Measurements from ENCODE around the gene DCAF11. TPM values are rescaled to one million over a fixed set of nuclear protein-coding genes. Genes with fewer than 3 reads are reported as not detected.
"Not testable (repeated sequence)": the region's sequence is repeated elsewhere in the genome, so short reads cannot be mapped to it uniquely, and the experiment has no call there.

DCAF11 gene
- total and polyA plus RNA-seq, 4 donors: 26.4 to 153 (median 64.2) TPM

DNA sequence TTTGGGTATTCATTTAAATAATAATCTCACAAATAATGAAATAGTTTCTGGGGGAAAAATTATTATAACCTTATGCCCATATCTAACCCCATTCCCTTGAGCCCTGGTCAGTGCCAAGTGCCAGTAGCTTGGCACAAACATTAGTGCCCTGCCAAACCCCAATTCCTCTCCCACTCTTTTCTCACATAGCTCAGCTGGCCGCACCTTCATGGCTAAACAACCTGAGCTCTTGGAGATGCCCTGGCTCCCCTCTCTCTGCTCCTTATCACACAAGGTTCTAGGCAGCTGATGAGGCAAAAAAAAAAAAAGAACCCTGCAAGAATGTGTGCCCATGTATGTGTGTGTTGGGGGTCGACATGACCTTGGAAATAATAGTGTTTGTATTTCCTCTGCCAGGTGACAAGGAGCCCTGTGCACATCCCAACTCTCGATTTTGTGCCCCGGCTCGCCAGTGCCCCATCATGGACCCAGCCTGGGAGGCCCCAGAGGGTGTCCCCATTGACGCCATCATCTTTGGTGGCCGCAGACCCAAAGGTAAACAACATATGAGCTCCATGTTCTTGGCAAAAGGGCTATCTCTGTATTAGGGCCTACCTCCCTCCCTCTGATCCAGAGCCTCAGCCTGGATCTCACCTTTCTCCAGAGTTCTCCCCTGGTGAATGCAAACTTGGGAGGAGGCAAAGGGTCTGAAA, 12.1 kb upstream of the DCAF11 start:
- TF ChIP-seq, protein P1, sequence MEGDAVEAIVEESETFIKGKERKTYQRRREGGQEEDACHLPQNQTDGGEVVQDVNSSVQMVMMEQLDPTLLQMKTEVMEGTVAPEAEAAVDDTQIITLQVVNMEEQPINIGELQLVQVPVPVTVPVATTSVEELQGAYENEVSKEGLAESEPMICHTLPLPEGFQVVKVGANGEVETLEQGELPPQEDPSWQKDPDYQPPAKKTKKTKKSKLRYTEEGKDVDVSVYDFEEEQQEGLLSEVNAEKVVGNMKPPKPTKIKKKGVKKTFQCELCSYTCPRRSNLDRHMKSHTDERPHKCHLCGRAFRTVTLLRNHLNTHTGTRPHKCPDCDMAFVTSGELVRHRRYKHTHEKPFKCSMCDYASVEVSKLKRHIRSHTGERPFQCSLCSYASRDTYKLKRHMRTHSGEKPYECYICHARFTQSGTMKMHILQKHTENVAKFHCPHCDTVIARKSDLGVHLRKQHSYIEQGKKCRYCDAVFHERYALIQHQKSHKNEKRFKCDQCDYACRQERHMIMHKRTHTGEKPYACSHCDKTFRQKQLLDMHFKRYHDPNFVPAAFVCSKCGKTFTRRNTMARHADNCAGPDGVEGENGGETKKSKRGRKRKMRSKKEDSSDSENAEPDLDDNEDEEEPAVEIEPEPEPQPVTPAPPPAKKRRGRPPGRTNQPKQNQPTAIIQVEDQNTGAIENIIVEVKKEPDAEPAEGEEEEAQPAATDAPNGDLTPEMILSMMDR (IDR thresholded peaks at IDR 0.05; ENCODE audit: control extremely low read depth, extremely low read depth): no peak

DNA sequence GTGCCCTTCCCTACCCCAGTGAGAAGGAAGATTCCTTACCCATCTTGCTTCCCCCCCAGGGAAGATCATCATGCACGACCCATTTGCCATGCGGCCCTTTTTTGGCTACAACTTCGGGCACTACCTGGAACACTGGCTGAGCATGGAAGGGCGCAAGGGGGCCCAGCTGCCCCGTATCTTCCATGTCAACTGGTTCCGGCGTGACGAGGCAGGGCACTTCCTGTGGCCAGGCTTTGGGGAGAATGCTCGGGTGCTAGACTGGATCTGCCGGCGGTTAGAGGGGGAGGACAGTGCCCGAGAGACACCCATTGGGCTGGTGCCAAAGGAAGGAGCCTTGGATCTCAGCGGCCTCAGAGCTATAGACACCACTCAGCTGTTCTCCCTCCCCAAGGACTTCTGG, 11.1 kb upstream of the DCAF11 start:
- Histone ChIP-seq H3K9me3 (ENCODE audit: control insufficient read depth in 4 of 4, insufficient read depth in 3 of 4, low read length in 3 of 4) (no peaks in the 10 kb centered on the region), H3K9ac (ENCODE audit: insufficient read depth in 1 of 2, low read length in 2 of 2) (no peak overlapping the region), H3K27me3 (ENCODE audit: control insufficient read depth in 3 of 3, insufficient read depth in 3 of 3, low read length in 2 of 3) (no peaks in the 10 kb centered on the region), H3K4me3 (no peak overlapping the region), H3K4me1 (ENCODE audit: control insufficient read depth in 5 of 5, insufficient read depth in 5 of 5, low read length in 5 of 5) (peaks cover 0 to 2% (median 0%) of the 10 kb centered on the region in 5 donors), H3K27ac (ENCODE audit: low read depth in 1 of 2, low read length in 1 of 2) (no peak overlapping the region), H3K36me3 (ENCODE audit: control insufficient read depth in 4 of 4, insufficient read depth in 4 of 4, low read length in 4 of 4) (peaks cover 0 to 32% (median 6%) of the 10 kb centered on the region in 4 donors)
- ATAC-seq (ENCODE audit: insufficient read depth, low FRiP score): no peak
- TF ChIP-seq, protein P1 (IDR thresholded peaks at IDR 0.05; ENCODE audit: control extremely low read depth, extremely low read depth): no peak
- DNase-seq: no peak
- 94 to 95% methylated on average over 13 of the region's 13 CpGs for WGBS, 2 donors

More for the DNA sequence above, 12.1 kb upstream of the DCAF11 start:
- H3K9ac ChIP-seq (ENCODE audit: insufficient read depth in 1 of 2, low read length in 2 of 2): no peak overlapping the region
- no peaks in the 10 kb centered on the region for H3K9me3 ChIP-seq (ENCODE audit: control insufficient read depth in 4 of 4, insufficient read depth in 3 of 4, low read length in 3 of 4)
- no peak overlapping the region for H3K4me3 ChIP-seq
- no peak overlapping the region for H3K27ac ChIP-seq (ENCODE audit: low read depth in 1 of 2, low read length in 1 of 2)
- whole genome bisulfite sequencing, 2 donors: 92 to 96% methylated on average over 7 of the region's 7 CpGs
- no peak for ATAC-seq (ENCODE audit: insufficient read depth, low FRiP score)
- H3K27me3 ChIP-seq (ENCODE audit: control insufficient read depth in 3 of 3, insufficient read depth in 3 of 3, low read length in 2 of 3): no peaks in the 10 kb centered on the region
- peaks cover 0 to 2% (median 0%) of the 10 kb centered on the region in 5 donors for H3K4me1 ChIP-seq (ENCODE audit: control insufficient read depth in 5 of 5, insufficient read depth in 5 of 5, low read length in 5 of 5)
- H3K36me3 ChIP-seq (ENCODE audit: control insufficient read depth in 4 of 4, insufficient read depth in 4 of 4, low read length in 4 of 4): peaks cover 0 to 36% (median 6%) of the 10 kb centered on the region in 4 donors
- no peak for DNase-seq

GRCh38 chr14:24105609-24106239, 8.9 kb upstream of the DCAF11 start:
- WGBS, 2 donors: 93 to 95% methylated on average over 8 of the region's 8 CpGs
- not testable (repeated sequence) for H3K4me1 ChIP-seq (ENCODE audit: control insufficient read depth in 5 of 5, insufficient read depth in 5 of 5, low read length in 5 of 5); DNase-seq; H3K9me3 ChIP-seq (ENCODE audit: control insufficient read depth in 4 of 4, insufficient read depth in 3 of 4, low read length in 3 of 4); H3K27me3 ChIP-seq (ENCODE audit: control insufficient read depth in 3 of 3, insufficient read depth in 3 of 3, low read length in 2 of 3); H3K4me3 ChIP-seq; H3K27ac ChIP-seq (ENCODE audit: low read depth in 1 of 2, low read length in 1 of 2); ATAC-seq (ENCODE audit: insufficient read depth, low FRiP score); H3K9ac ChIP-seq (ENCODE audit: insufficient read depth in 1 of 2, low read length in 2 of 2)
- peaks cover 0 to 17% (median 3%) of the 10 kb centered on the region in 4 donors for H3K36me3 ChIP-seq (ENCODE audit: control insufficient read depth in 4 of 4, insufficient read depth in 4 of 4, low read length in 4 of 4)

GRCh38 chr14:24106672-24107271, 7.8 kb upstream of the DCAF11 start:
- H3K36me3 ChIP-seq (ENCODE audit: control insufficient read depth in 4 of 4, insufficient read depth in 4 of 4, low read length in 4 of 4): peaks cover 0 to 12% (median 3%) of the 10 kb centered on the region in 4 donors
- WGBS, 2 donors: 93 to 95% methylated on average over 4 of the region's 4 CpGs
- no peaks in the 10 kb centered on the region for H3K27me3 ChIP-seq (ENCODE audit: control insufficient read depth in 3 of 3, insufficient read depth in 3 of 3, low read length in 2 of 3)
- TF ChIP-seq, protein P1 (IDR thresholded peaks at IDR 0.05; ENCODE audit: control extremely low read depth, extremely low read depth): no peak
- no peak overlapping the region for H3K27ac ChIP-seq (ENCODE audit: low read depth in 1 of 2, low read length in 1 of 2)
- no peaks in the 10 kb centered on the region for H3K9me3 ChIP-seq (ENCODE audit: control insufficient read depth in 4 of 4, insufficient read depth in 3 of 4, low read length in 3 of 4)
- no peak overlapping the region for H3K4me3 ChIP-seq
- ATAC-seq (ENCODE audit: insufficient read depth, low FRiP score) (no peak), DNase-seq (no peak)
- peaks cover 0 to 5% (median 0%) of the 10 kb centered on the region in 5 donors for H3K4me1 ChIP-seq (ENCODE audit: control insufficient read depth in 5 of 5, insufficient read depth in 5 of 5, low read length in 5 of 5)
- no peak overlapping the region for H3K9ac ChIP-seq (ENCODE audit: insufficient read depth in 1 of 2, low read length in 2 of 2)
